Measurements from ENCODE around the gene NCBP1.
"Not testable (repeated sequence)": the region's sequence is repeated elsewhere in the genome, so short reads cannot be mapped to it uniquely, and the experiment has no call there.

GRCh38 chr9:97622483-97622882 is 11.1 kb upstream of the NCBP1 start:
- not testable (repeated sequence) for TF ChIP-seq FOS (IDR thresholded peaks at IDR 0.05; ENCODE audit: low read depth, low read length); POLR2A (IDR thresholded peaks at IDR 0.05; ENCODE audit: low read depth, low read length); RCOR1 (IDR thresholded peaks at IDR 0.05; ENCODE audit: insufficient replicate concordance, low read length)
- TF ChIP-seq, protein P1, sequence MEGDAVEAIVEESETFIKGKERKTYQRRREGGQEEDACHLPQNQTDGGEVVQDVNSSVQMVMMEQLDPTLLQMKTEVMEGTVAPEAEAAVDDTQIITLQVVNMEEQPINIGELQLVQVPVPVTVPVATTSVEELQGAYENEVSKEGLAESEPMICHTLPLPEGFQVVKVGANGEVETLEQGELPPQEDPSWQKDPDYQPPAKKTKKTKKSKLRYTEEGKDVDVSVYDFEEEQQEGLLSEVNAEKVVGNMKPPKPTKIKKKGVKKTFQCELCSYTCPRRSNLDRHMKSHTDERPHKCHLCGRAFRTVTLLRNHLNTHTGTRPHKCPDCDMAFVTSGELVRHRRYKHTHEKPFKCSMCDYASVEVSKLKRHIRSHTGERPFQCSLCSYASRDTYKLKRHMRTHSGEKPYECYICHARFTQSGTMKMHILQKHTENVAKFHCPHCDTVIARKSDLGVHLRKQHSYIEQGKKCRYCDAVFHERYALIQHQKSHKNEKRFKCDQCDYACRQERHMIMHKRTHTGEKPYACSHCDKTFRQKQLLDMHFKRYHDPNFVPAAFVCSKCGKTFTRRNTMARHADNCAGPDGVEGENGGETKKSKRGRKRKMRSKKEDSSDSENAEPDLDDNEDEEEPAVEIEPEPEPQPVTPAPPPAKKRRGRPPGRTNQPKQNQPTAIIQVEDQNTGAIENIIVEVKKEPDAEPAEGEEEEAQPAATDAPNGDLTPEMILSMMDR (conservative IDR thresholded peaks at IDR 0.05; ENCODE audit: low read depth, low read length), result not testable (repeated sequence)
